BE2C (cell line): ENCODE results near the gene USP47.
A peak's percentile ranks its signal among the peaks of the same experiment; 100 is the strongest.

Experiments
- DNase-seq: peaks from one replicate; pipeline ENCODE4 v3.0.0-alpha.2; 2020
- H3K27me3 ChIP-seq: fragments of 250-450 bp; sonication (Bioruptor Pico); 2 replicates; pipeline ENCODE4 v1.5.1; 2020; ENCODE audit warnings: mild to moderate bottlenecking
- H3K36me3 ChIP-seq: fragments of 250-450 bp; sonication (Bioruptor Pico); 2 replicates; pipeline ENCODE4 v1.5.1; 2020; ENCODE audit warnings: mild to moderate bottlenecking
- H3K4me1 ChIP-seq: fragments of 250-450 bp; sonication (Bioruptor Pico); 2 replicates; pipeline ENCODE4 v1.5.1; 2020
- H3K4me3 ChIP-seq: 2 replicates; pipeline ENCODE4 v1.5.1; 2011; ENCODE audit warnings: low read depth, low read length
- H3K9me3 ChIP-seq: fragments of 250-450 bp; sonication (Bioruptor Pico); 2 replicates; pipeline ENCODE4 v1.5.1; 2020
- CTCF ChIP-seq: IDR thresholded peaks from 2 replicates; pipeline ENCODE4 v1.5.1; 2012; ENCODE audit warnings: mild to moderate bottlenecking, low read depth, low read length

USP47 gene

GRCh38 chr11:11978792-11979487 lies 137.2 kb downstream of the USP47 start:
- no peaks in the 10 kb centered on the region for H3K27me3 ChIP-seq
- DNase-seq, result peak; percentile 92
- no peaks in the 10 kb centered on the region for H3K36me3 ChIP-seq
- no peak overlapping the region for H3K4me3 ChIP-seq
- no peaks in the 10 kb centered on the region for H3K9me3 ChIP-seq
- H3K4me1 ChIP-seq, result peaks cover 34% of the 10 kb centered on the region
- no peak for TF ChIP-seq CTCF

GRCh38 chr11:11979488-11980117 lies 137.8 kb downstream of the USP47 start:
- H3K9me3 ChIP-seq, result no peaks in the 10 kb centered on the region
- no peaks in the 10 kb centered on the region for H3K36me3 ChIP-seq
- no peak overlapping the region for H3K4me3 ChIP-seq
- peaks cover 34% of the 10 kb centered on the region for H3K4me1 ChIP-seq
- no peak for TF ChIP-seq CTCF
- no peaks in the 10 kb centered on the region for H3K27me3 ChIP-seq
- peak; percentile 71 for DNase-seq

GRCh38 chr11:11980200-11980599 lies 138.4 kb downstream of the USP47 start:
- no peak for DNase-seq
- peaks cover 34% of the 10 kb centered on the region for H3K4me1 ChIP-seq
- H3K27me3 ChIP-seq, result no peaks in the 10 kb centered on the region
- H3K4me3 ChIP-seq, result no peak overlapping the region; the same call in 1 of the 2 replicates
- TF ChIP-seq CTCF, result no peak
- no peaks in the 10 kb centered on the region for H3K9me3 ChIP-seq
- no peaks in the 10 kb centered on the region for H3K36me3 ChIP-seq

GRCh38 chr11:11980841-11981308 lies 139.1 kb downstream of the USP47 start:
- peaks cover 34% of the 10 kb centered on the region for H3K4me1 ChIP-seq
- no peak for TF ChIP-seq CTCF
- H3K36me3 ChIP-seq, result no peaks in the 10 kb centered on the region
- H3K27me3 ChIP-seq, result no peaks in the 10 kb centered on the region
- no peaks in the 10 kb centered on the region for H3K9me3 ChIP-seq
- H3K4me3 ChIP-seq, result no peak overlapping the region
- no peak for DNase-seq

GRCh38 chr11:11981364-11981763 lies 139.6 kb downstream of the USP47 start:
- DNase-seq, result no peak
- no peak for TF ChIP-seq CTCF
- Histone ChIP-seq H3K9me3 (no peaks in the 10 kb centered on the region), H3K36me3 (no peaks in the 10 kb centered on the region), H3K27me3 (no peaks in the 10 kb centered on the region), H3K4me1 (peaks cover 32% of the 10 kb centered on the region), H3K4me3 (no peak overlapping the region)

GRCh38 chr11:11981840-11982239 lies 140.1 kb downstream of the USP47 start:
- no peak for DNase-seq
- Histone ChIP-seq H3K27me3 (no peaks in the 10 kb centered on the region), H3K9me3 (no peaks in the 10 kb centered on the region), H3K4me3 (no peak overlapping the region), H3K36me3 (no peaks in the 10 kb centered on the region), H3K4me1 (peaks cover 31% of the 10 kb centered on the region)
- TF ChIP-seq CTCF, result no peak
